ENCODE data around the gene DNER. TPM values are rescaled to one million over a fixed set of nuclear protein-coding genes. Genes with fewer than 3 reads are reported as not detected.

Gene DNER
- total RNA-seq, 3 donors from 2014 or later: 1.3 to 2.6 (median 1.6) TPM

DNA sequence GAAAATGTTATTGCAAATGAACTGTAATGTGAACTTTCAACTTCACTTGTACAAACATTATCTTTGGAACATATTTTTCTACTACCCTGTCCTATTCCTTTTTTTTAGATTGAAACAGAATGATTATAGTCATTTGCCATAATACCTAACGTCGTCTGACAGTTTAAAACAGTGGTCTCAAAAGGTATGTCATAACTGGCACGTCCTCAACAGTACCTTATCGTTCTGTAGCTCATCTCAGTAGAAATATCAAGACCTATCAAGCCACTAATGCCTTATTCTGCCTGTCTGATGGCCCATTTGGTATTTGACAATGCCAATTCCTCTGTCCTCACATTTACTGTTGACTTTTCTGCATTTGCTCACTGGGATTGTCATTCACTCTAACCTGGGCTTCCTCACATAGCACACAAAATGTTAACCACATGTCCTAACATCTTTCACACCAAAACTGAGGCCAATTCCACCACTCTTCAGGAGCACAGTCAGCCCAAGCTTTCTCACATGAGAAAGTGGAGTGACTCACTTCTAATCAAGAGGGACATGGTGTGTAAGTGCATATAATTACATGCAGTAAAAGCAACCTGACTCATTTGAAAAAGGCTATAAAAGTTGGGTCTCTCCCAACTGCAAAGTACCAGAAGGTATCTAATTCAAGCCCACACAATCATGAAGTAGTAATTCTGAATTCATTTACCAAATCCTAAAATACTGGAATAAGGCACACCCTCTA lies 34.8 kb downstream of the DNER start:
- H3K9me3 ChIP-seq: no peaks in the 10 kb centered on the region
- H3K27ac ChIP-seq: no peak overlapping the region

GRCh38 chr2:229675569-229675968 lies 38.8 kb downstream of the DNER start:
- no peak for DNase-seq (ENCODE audit: low spot score in 2 of 2)
- intact Hi-C loops (cut with DNase I; ENCODE audit: low total_unique reads): no loop called here

More for the DNA sequence above, 34.8 kb downstream of the DNER start:
- H3K4me1 ChIP-seq: no peaks in the 10 kb centered on the region
- H3K4me3 ChIP-seq: no peak overlapping the region
- intact Hi-C loops (cut with DNase I; ENCODE audit: low total_unique reads): no loop called here
- TF ChIP-seq POLR2A (IDR thresholded peaks at IDR 0.05) (no peak), POLR2AphosphoS5 (IDR thresholded peaks at IDR 0.05) (no peak)
- TF ChIP-seq, protein P1, sequence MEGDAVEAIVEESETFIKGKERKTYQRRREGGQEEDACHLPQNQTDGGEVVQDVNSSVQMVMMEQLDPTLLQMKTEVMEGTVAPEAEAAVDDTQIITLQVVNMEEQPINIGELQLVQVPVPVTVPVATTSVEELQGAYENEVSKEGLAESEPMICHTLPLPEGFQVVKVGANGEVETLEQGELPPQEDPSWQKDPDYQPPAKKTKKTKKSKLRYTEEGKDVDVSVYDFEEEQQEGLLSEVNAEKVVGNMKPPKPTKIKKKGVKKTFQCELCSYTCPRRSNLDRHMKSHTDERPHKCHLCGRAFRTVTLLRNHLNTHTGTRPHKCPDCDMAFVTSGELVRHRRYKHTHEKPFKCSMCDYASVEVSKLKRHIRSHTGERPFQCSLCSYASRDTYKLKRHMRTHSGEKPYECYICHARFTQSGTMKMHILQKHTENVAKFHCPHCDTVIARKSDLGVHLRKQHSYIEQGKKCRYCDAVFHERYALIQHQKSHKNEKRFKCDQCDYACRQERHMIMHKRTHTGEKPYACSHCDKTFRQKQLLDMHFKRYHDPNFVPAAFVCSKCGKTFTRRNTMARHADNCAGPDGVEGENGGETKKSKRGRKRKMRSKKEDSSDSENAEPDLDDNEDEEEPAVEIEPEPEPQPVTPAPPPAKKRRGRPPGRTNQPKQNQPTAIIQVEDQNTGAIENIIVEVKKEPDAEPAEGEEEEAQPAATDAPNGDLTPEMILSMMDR (IDR thresholded peaks at IDR 0.05): no peak
- DNase-seq (ENCODE audit: low spot score in 2 of 2): no peak
- H3K27me3 ChIP-seq: peaks cover 0 to 4% of the 10 kb centered on the region in 2 donors
- no peaks in the 10 kb centered on the region for H3K36me3 ChIP-seq

DNA sequence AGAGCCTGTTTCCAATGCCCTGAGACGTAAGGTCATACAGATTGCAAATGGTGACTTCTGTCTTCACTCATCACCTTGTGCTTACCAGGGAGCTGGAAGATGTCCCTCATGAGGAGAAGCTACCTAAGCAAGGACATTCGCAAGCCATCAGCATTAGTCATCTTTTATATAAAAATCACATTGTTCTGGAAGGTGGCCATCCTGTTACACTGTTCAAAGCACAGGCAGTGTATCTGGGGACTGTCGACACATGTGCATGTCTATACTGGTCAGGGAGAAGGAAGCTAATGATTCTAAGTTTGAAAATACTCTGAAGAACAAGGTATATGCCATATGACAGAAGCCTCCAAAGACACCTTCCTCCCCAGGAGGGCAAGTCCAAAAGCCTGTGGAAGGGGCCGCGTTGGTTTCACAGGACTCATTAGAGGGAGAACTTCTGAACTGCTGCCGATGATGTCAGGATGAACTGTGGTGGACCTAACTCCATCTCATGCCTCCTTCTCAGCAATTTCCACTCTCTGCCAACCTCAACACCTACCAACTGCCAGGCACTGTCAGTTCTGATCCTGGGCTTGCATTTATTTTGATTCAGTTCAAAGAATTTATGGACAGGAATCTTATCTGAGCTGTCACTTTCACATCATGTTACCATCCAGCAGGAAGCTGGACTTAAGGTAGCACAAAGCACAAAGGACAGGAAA lies 39.4 kb downstream of the DNER start:
- H3K4me1 ChIP-seq: no peaks in the 10 kb centered on the region
- H3K4me3 ChIP-seq: no peak overlapping the region
- intact Hi-C loops (cut with DNase I; ENCODE audit: low total_unique reads): no loop called here
- no peak overlapping the region for H3K27ac ChIP-seq
- no peaks in the 10 kb centered on the region for H3K9me3 ChIP-seq
- DNase-seq (ENCODE audit: low spot score in 2 of 2): no peak
- no peak for TF ChIP-seq POLR2AphosphoS5 (IDR thresholded peaks at IDR 0.05)
- H3K27me3 ChIP-seq: peaks cover 0 to 8% of the 10 kb centered on the region in 2 donors
- H3K36me3 ChIP-seq: no peaks in the 10 kb centered on the region

More at GRCh38 chr2:229675569-229675968, 38.8 kb downstream of the DNER start:
- Histone ChIP-seq H3K36me3 (no peaks in the 10 kb centered on the region), H3K4me3 (no peak overlapping the region), H3K27ac (no peak overlapping the region), H3K4me1 (no peaks in the 10 kb centered on the region), H3K27me3 (peaks cover 0 to 8% of the 10 kb centered on the region in 2 donors), H3K9me3 (no peaks in the 10 kb centered on the region)
- no peak for TF ChIP-seq POLR2AphosphoS5 (IDR thresholded peaks at IDR 0.05)
- TF ChIP-seq, protein P1 (IDR thresholded peaks at IDR 0.05): no peak
- no peak for TF ChIP-seq POLR2A (IDR thresholded peaks at IDR 0.05)

DNA sequence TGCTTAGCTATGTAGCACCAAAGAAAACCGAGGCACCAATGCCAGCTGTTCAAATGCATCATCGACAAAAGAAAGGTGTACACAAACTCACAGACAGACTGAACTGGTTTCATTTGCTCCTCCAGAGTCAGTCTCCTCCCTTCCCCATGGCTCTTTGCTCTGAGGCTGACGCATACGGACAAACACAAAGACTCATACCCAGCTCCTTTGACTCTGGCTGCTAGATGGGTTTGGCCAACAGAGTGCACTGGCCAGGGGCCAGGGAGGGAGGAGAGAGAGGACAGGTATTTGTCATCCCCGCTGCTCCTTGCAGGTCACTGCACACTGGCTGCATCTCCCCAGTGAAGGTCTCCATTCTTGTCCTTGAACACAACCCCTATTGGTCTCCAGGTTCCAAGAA lies 40.7 kb downstream of the DNER start:
- DNase-seq (ENCODE audit: low spot score in 2 of 2): peak in 1 of 2 donors; percentile 57
- H3K27me3 ChIP-seq: peaks cover 0 to 8% of the 10 kb centered on the region in 2 donors

DNA sequence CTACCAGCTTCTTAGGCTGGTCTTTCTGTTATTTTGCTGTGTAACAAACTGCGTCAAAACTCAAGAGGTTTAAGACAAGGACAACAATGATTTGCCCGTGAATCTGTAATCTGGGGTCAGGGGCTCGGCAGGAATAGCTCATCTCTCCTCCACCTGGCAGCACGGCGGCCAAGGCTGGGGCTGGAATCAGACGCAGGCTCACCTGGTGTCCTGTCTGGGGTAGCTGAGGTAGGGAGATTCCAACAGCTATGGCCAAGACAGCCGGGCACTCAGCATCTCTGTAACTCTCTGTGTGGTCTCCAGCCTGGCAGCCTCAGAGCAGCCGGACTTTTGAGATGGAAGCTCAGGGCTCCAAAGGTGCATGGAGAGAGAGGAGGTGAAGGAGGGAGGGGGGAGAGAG lies 42.3 kb downstream of the DNER start:
- Histone ChIP-seq H3K4me3 (no peak overlapping the region), H3K27ac (no peak overlapping the region), H3K4me1 (no peaks in the 10 kb centered on the region), H3K36me3 (no peaks in the 10 kb centered on the region), H3K27me3 (peaks cover 0 to 8% of the 10 kb centered on the region in 2 donors), H3K9me3 (no peaks in the 10 kb centered on the region)
- TF ChIP-seq POLR2A (IDR thresholded peaks at IDR 0.05) (no peak), POLR2AphosphoS5 (IDR thresholded peaks at IDR 0.05) (no peak)
- TF ChIP-seq, protein P1 (IDR thresholded peaks at IDR 0.05): no peak
- intact Hi-C loops (cut with DNase I; ENCODE audit: low total_unique reads): no loop called here
- DNase-seq (ENCODE audit: low spot score in 2 of 2): no peak

More for the DNA sequence above, 40.7 kb downstream of the DNER start:
- Histone ChIP-seq H3K36me3 (no peaks in the 10 kb centered on the region), H3K9me3 (no peaks in the 10 kb centered on the region), H3K4me3 (no peak overlapping the region), H3K27ac (no peak overlapping the region), H3K4me1 (no peaks in the 10 kb centered on the region)
- intact Hi-C loops (cut with DNase I; ENCODE audit: low total_unique reads): no loop called here
- TF ChIP-seq POLR2AphosphoS5 (IDR thresholded peaks at IDR 0.05) (no peak), POLR2A (IDR thresholded peaks at IDR 0.05) (no peak)
- TF ChIP-seq, protein P1 (IDR thresholded peaks at IDR 0.05): no peak

All from breast epithelium (tissue), 4 donors.